HTERT RPE-1 (cell line): ENCODE results near the gene ATP6V1B1.

Experiments
- in situ Hi-C: fragments of 300-500 bp; cut with MboI; formaldehyde crosslinking; loops from 4 replicates; pipeline ENCODE4 v1.14.3; 2020; ENCODE audit warnings: low sequenced_read_pairs

The ATP6V1B1 gene

DNA sequence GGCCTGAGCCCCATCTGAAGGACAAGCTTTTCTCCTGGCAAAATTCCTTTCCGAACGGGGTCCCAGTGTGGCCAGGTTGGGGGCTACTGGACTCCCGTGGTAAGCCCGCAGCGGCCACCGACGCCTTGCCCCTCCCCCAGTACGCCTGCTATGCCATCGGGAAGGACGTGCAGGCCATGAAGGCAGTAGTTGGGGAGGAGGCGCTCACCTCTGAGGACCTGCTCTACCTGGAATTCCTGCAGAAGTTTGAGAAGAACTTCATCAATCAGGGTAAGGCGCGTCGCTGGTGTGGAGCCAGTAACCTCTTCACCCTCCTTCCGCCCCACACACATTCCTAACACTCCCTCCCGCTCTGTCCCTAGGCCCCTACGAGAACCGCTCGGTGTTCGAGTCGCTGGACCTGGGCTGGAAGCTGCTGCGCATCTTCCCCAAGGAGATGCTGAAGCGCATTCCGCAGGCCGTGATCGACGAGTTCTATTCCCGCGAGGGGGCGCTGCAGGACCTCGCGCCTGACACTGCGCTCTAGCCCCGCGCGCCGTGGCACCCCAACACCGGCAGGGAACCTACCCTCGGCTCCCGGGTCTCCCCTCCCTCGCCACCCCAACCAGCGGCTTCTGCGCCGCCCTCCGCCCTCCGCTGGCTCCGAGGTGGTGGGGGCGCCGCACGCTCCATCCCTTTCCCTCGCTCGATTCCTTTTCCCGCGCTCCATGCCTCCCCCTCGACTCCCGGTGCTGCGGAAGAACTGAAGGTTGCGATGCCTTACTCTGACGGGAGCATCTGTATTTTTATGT lies 29.1 kb downstream of the ATP6V1B1 start:
- in situ Hi-C loops, result no loop called here

DNA sequence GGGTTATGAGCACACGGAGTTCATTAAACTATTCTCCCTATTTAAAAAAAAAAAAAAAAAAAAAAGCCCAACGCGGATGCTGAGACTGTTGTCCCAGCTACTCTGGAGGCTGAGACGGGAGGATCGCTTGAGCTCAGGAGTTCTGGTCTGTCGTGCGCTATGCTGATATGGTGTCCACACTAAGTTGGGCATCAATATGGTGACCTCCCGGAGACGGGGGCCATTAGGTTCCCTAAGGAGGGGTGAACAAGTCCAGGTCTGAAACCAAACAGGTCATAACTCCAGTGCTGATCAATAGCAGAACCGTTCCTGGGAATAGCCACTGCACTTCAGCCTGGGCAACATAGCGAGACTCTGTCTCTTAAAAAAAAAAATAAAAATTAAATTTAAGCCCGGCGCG lies 29.8 kb downstream of the ATP6V1B1 start:
- in situ Hi-C loops, result no loop called here

DNA sequence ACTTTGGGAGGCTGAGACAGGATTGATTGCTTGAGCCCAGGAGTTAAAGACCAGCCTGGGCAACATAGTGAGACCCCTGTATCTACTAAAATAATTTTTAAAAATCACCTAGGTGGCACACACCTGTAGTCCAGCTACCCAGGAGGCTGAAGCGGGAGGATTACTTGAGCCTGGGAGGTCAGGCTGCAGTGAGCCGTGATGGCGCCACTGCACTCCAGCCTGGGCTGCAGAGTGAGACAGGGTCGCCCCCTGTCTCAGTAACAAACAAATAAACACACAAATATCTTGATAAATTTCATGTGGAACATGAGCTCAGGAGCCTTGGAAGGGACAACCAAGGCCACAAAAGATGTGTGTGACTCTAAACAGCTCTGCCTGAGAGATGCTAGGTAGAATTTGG lies 31.0 kb downstream of the ATP6V1B1 start:
- in situ Hi-C loops, result no loop called here

DNA sequence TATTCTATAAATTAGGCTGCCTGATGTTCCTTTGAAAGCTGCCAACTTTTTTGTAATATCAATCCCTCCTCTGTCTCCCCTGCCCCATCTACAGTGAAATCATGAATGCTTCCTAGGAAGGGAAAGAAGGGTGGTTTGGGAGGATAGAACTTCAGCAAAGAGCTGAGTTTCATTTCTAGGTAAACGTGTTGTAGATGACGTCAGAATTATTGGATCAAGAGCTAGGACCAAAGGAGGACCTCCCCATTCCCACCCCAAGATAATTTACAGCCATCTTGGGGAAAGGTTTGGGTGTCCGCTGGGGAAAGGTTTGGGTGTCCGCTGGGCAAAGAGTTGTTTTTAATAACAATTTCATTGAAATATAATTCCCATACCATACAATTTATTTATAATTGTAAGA lies 31.5 kb downstream of the ATP6V1B1 start:
- in situ Hi-C loops, result no loop called here

DNA sequence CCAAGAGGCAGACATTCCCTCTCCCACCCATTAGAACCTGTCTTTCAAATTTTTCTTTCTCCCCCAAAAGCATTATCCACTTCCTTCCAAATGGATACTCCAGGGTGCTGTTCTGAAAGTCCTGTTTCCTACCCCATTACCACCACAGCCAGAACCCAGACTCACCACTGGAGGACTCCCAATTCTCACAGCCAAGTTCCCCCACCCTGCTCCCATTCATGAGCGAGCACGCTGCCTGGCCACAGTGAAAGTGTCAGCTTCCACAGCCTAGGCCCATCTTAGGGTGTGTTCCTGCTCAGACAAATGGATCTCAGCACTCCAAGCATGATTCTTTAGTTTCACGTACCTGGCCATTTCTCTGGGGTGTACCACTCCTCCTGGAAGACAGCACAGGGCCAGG lies 38.9 kb downstream of the ATP6V1B1 start:
- in situ Hi-C loops, result no loop called here

GRCh38 chr2:70975237-70975636 lies 39.5 kb downstream of the ATP6V1B1 start:
- in situ Hi-C loops, result no loop called here

DNA sequence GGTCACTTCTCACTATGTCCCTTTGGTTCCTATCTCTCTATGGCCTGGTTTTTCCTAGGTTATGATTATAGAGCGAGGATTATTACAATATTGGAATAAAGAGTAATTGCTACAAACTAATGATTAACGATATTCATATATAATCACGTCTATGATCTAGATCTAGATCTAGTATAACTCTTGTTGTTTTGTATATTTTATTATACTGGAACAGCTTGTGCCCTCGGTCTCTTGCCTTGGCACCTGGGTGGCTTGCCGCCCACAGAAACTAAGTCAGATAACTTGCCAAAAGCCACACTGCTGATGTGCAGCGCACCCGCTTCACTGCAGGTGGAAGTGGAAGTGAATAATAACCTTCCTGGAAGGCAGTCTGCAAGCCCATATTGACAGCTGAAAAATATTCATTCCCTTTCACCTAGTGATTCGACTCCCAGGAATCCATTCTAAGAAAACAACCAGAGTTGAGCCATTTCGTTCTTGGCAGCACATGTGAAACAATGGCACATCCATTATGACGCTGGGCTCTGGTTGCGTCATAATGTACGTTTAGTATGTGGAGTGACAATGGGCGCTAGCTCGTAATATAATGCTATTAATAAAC lies 42.0 kb downstream of the ATP6V1B1 start:
- in situ Hi-C loops, result no loop called here

DNA sequence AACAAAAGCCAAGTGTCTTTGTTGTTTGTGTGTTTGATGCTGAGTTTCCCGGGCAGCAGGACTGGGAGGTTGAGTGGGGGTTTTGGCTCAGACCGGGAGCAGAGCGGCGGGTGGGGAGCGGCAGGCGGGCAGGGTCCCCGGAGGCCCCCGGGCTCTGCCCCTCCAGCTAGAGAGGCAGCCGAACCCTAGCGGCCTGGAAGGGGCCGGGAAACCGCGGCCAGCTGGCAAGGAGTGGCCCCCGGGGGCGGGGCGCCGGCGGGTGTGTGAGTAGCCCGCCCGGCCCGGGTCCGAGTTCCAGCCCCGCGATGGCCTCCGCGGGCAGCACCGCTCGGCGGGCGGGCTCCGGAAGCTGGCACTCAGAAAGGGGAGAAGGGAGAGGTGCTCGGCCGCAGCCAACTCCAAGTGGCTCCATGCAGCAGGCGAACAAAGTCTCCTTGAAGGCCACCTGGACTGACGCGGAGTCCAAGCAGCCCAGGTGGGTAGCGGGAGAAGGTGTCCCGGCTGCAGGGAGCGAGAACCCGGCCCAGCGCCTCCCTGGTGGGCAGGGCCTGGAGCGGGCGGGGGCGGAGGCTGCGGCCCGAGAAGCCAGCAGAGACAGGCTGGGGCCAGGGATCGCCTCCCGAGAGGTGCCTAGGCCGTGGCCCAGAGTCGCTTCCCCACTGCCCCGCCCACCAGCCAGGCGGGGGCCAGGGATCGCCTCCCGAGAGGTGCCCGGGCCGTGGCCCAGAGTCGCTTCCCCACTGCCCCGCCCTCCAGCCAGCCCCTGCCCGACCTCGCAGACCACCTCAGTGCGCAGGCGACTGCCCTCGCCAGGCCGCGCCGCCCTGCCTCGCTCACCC lies 42.9 kb downstream of the ATP6V1B1 start, which contains the start of gene ANKRD53:
Gene ANKRD53 (plus strand): TSS at position 290 of the 839 bp plus-strand sequence. CDS start 16 bp downstream, at position 306.
- in situ Hi-C loops, result no loop called here

DNA sequence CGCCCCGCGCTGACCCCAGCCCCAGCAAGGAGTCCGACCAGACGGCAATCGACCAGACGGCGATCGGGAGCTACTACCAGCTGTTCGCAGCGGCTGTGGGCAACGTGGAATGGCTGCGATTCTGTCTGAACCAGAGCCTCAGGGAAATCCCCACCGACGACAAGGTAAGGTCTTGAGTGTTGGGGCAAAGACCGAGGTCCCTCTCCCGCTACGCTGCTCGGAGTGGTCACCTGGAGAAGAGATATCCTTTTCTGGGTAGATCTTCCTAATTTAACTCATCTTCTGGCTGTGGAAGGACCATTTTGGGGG lies 43.4 kb downstream of the ATP6V1B1 start:
- in situ Hi-C loops, result no loop called here

DNA sequence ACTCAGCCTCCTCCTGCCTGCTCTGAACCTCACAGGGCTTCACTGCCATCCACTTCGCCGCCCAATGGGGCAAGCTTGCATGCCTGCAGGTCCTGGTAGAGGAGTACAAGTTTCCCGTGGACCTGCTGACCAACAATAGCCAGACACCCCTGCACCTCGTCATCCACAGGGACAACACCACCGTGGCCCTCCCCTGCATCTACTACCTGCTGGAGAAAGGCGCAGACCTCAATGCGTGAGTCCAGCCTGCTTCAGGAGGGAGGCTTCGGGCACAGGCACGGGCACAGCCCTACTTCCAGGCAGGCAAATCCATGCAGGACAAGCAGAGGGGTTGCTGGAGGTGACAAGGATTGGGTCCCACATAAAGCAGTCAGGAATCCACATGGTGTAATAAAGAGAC lies 43.9 kb downstream of the ATP6V1B1 start:
- in situ Hi-C loops, result no loop called here

- in situ Hi-C loops, result no loop called here
Measured at GRCh38 chr2:70981421-70981820, 45.7 kb downstream of the ATP6V1B1 start.

- in situ Hi-C loops, result no loop called here
Measured at GRCh38 chr2:70981866-70982810, 46.4 kb downstream of the ATP6V1B1 start.

GRCh38 chr2:70982971-70983370 lies 47.3 kb downstream of the ATP6V1B1 start:
- in situ Hi-C loops, result no loop called here

- in situ Hi-C loops, result no loop called here
Measured at GRCh38 chr2:70983506-70984227, 48.0 kb downstream of the ATP6V1B1 start.

DNA sequence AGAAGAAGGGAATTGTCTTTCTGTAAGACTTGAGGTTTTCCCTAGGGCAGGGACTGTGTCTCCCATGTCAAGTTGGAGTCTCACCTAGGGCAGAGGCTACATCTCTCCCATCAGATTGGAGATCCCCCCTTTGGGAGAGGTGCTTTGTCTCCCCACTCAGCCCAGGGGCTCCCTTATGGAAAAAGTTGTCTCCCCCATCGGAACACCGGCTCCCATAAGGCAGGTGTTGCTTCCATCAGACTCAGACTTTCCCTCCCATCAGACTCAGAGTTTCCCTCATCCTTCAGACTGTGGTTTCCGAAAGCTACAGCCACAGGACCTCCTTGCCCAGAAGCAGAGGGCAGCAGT lies 48.5 kb downstream of the ATP6V1B1 start:
- in situ Hi-C loops, result no loop called here

DNA sequence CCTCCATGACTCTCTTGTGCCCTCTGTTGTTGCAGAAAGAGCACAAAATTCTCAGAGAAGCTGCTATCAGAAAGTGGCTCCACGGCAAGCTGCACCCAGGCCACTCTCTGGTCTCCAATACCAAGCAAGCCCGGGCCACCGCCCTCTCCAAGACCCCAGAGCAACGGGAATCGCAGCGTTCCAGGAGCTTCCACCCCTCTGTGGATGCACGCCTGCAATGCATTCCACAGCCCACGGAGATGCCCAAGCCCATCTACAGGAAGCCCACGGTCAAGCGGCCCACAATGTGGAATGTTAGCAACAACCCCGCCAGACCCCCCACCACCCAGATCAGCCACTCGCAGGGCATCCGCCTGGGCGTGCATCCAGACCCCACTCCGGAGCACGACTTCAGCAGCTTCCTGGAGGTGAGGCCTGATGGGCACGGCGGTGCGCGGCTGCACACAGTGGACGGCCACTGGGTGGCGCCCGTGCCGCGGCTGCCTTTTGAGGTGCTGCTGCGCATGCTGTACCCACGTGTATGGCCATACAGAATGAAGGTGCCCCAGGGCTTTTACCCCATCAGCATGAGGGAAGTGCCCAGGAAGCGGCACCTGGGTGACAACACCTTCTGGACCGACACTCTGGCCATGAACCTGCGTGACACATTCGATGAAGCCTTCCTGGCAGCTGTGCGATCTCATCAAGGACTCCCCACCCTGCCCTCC lies 49.0 kb downstream of the ATP6V1B1 start:
- in situ Hi-C loops, result no loop called here

DNA sequence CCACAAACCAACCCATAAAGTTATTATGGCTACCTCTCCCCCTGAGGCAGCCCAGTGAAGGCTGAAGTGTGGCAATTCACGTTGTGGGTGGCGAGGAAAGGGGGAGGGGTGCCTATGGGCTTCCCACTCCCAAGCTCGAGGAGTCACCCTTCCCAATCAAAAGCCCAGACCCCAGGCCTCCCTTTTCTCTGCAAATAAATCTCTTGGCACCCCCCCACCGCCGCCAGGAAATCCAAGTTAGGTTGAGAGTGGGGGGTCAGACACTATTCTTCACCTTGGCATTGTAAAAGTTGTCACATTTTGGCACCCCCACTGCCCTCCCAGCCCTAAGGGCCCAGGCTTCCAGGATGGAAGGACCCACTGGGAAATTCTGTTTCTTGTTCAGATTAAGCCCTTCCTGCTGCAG lies 49.6 kb downstream of the ATP6V1B1 start:
- in situ Hi-C loops, result no loop called here

- in situ Hi-C loops, result no loop called here
Measured at GRCh38 chr2:70985956-70986355, 50.3 kb downstream of the ATP6V1B1 start.

DNA sequence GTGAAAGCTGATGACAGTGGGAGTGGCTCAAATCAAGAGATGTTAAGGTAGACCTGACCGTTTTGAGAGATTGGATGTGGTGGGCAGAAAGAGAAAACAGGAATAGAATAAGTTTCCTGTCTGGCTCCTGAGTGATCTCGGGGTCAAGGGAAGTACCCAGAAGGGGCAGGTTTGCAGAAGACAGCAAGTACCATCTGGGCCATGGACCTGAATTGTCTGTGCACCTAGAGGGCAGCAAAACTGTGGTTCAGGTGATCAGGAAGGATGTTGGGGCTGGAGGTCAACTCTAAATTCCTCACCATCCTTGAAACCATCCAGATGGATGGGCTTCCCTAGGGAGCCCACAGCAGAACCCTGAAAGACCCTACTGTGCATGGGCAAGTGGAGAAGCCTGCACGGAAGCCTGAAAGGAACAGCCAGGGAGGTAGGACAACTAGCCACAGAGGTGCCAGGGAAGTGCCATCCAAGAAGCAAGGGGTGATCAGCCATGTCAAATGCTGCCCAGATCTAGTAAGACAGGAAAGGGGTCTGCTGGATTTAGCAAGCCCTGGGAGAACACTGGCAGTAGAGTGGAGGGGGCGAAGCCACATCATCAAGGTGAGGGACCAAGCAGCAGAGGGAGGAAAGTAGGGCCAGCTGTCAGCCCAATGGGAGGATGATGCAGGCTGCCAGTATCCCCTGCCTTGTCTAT lies 50.9 kb downstream of the ATP6V1B1 start:
- in situ Hi-C loops, result no loop called here
